ENCODE results near the gene IMPDH2. TPM values are rescaled to one million over a fixed set of nuclear protein-coding genes. Genes with fewer than 3 reads are reported as not detected.

IMPDH2 gene
- total RNA-seq, 1 donor from 2014 or later: 59.6 TPM

DNA sequence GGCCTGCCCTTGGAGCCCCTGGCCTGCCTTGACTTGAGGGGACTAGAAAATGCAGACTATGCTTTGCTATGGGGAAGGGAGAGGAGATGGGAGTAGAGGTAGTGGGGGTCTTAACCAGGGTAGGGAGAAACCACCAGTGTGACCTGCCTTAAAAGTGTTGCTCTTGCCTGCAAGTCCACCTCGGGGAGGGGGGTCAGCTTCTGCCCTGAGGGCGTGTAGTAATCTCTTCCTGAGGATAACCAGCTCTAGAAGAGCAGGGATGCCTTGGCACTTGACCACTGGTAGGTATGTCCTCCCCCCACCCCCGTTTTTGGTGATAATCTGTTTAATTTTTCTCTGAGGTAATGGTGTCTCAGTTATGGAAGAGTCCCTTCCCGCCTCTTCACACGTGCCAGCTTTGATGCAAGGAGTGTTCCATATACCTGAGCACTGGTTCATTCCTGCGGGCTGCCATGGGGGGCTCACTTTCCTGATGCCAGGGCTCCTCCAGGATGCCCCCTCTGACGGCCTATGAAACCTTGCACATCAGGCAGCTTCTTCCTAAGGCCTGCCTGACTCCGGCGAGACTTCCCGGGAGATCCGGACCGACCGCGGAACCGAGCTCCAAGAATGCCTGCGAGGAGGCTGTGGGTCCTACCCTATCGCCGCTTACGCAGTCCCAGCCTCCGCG lies 39.9 kb downstream of the IMPDH2 start:
- DNase-seq: no peak
- no peak for ATAC-seq
- intact Hi-C loops (cut with micrococcal nuclease): no loop called here

GRCh38 chr3:48985831-48986376 lies 43.3 kb downstream of the IMPDH2 start:
- intact Hi-C loops (cut with micrococcal nuclease): no loop called here
- ATAC-seq: no peak
- no peak for DNase-seq

DNA sequence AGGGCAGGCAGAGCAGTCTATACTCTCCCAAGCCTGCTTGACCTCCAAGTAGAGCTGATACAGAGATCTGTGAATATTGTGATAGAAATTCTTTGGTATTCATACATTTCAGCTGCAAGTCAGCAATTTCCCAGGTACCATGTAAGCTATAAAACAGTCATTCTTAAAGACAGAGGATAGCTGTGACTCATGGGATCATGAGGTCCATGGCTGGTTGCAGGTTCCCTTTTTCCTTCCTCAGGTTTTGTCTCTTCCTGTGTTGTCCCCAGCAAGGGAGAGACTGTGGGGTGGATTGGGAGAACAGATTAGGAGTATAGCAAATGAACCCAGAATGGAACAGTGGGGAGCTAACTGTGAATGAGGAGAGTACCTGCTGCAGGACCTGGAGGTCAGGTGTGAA lies 44.5 kb downstream of the IMPDH2 start:
- ATAC-seq (no peak), DNase-seq (no peak)
- intact Hi-C loops (cut with micrococcal nuclease): no loop called here

GRCh38 chr3:48983096-48983495 lies 46.1 kb downstream of the IMPDH2 start:
- no peak for DNase-seq
- no peak for ATAC-seq
- intact Hi-C loops (cut with micrococcal nuclease): no loop called here

DNA sequence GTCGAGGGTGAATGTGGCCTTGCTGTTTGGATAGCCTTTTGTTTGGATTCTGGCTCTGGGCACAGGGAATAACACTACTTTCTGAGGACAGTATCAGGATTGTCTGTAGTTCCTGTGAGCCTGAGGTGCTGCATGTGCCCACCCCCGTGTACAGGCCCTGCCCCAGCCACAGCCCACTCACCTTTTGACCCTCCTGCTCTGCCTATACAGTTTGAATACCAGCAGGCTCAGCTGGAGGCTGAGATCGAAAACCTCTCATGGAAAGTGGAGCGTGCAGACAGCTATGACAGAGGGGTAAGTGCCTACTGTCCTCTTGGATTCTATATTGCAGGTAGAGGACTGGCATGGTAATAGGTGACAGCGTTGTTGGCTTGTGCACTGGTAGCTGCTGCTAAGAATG lies 46.5 kb downstream of the IMPDH2 start:
- DNase-seq (no peak), ATAC-seq (no peak)
- intact Hi-C loops (cut with micrococcal nuclease): no loop called here

GRCh38 chr3:48982016-48982415 lies 47.2 kb downstream of the IMPDH2 start:
- no peak for ATAC-seq
- intact Hi-C loops (cut with micrococcal nuclease): no loop called here
- DNase-seq: no peak

DNA sequence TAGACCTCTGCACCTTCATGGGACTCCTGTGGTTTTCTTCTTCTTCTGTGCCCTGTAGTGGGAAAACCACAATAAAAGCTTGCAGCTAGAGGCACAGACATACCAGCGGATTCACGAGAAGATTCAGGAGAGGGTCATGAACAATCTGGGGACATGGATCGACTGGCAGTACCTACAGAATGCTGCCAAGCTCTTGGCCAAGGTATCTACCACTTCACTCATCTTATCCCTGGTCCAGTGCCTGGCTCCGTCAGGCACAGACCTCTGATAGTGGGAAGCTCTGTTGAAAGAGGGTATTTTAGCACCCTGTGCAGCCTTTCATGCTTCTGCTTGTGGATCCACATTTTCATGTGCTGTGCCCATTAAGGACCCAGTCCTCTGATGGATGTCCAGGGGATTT lies 48.9 kb downstream of the IMPDH2 start:
- DNase-seq (no peak), ATAC-seq (peak; percentile 70)
- intact Hi-C loops (cut with micrococcal nuclease): no loop called here

DNA sequence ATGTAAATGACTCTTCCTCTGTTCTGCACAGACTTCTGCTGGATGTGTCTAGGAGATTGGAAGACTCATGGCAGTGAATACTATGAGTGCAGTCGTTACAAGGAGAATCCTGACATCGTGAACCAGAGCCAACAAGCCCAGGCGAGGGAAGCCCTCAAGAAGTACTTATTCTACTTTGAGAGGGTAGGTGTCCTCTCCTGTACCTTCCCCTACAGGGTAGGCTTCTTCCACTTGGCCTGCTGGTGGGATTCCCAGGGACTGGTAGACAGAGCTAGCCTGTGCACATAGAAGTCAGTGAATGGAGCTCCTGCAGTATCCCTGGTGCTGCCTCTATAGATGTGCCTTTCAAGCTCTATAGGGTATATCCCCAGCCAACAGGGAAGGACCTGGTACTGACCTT lies 49.7 kb downstream of the IMPDH2 start:
- no peak for ATAC-seq
- no peak for DNase-seq
- intact Hi-C loops (cut with micrococcal nuclease): no loop called here

Small RNA genes within 50 kb of the gene (microRNA-seq; reads per million reads assigned to microRNA genes)
- gene MIR191 (ENCODE audit: borderline number of aligned reads) (4,825 reads per million, percentile 90 among the genes with 10 or more reads in this experiment), gene MIR425 (ENCODE audit: borderline number of aligned reads) (1,296 reads per million, percentile 80 among the genes with 10 or more reads in this experiment)

Other genes starting within 250 kb of the IMPDH2 start
- 58.3 TPM for gene PRKAR2A, start 181.5 kb downstream of the IMPDH2 start, total RNA-seq
- 124 TPM for gene SLC25A20, start 130.5 kb downstream of the IMPDH2 start, total RNA-seq
- gene ARIH2, start 110.6 kb downstream of the IMPDH2 start, total RNA-seq: 141 TPM
- 27.6 TPM for gene P4HTM, start 39.2 kb downstream of the IMPDH2 start, total RNA-seq
- gene WDR6, start 22.0 kb downstream of the IMPDH2 start, total RNA-seq: 86.9 TPM
- gene DALRD3, start 10.8 kb downstream of the IMPDH2 start, total RNA-seq: 10.7 TPM
- 168 TPM for gene NDUFAF3, start 7.3 kb downstream of the IMPDH2 start, total RNA-seq
- 61.9 TPM for gene QRICH1, start 64.7 kb upstream of the IMPDH2 start, total RNA-seq
- gene QARS1, start 75.4 kb upstream of the IMPDH2 start, total RNA-seq: 227 TPM
- 64.6 TPM for gene USP19, start 91.4 kb upstream of the IMPDH2 start, total RNA-seq
- gene LAMB2, start 103.7 kb upstream of the IMPDH2 start, total RNA-seq: 798 TPM
- gene CCDC71, start 136.9 kb upstream of the IMPDH2 start, total RNA-seq: 10.2 TPM
- gene KLHDC8B, start 142.2 kb upstream of the IMPDH2 start, total RNA-seq: 95.1 TPM
- gene C3orf62, start 247.8 kb upstream of the IMPDH2 start, total RNA-seq: 3.0 TPM

Measured in left ventricle myocardium superior (tissue), 1 donor.